Measurements from ENCODE around the gene NUS1.
"Not testable (repeated sequence)": the region's sequence is repeated elsewhere in the genome, so short reads cannot be mapped to it uniquely, and the experiment has no call there.

Gene NUS1

GRCh38 chr6:117718895-117719294 is 43.6 kb downstream of the NUS1 start:
- DNase-seq, result no peak

GRCh38 chr6:117721520-117721919 is 46.3 kb downstream of the NUS1 start:
- not testable (repeated sequence) for DNase-seq

- DNase-seq, result no peak
Measured at GRCh38 chr6:117728626-117729025, 53.4 kb downstream of the NUS1 start.

- no peak for DNase-seq
Measured at GRCh38 chr6:117729613-117730012, 54.3 kb downstream of the NUS1 start.

DNA sequence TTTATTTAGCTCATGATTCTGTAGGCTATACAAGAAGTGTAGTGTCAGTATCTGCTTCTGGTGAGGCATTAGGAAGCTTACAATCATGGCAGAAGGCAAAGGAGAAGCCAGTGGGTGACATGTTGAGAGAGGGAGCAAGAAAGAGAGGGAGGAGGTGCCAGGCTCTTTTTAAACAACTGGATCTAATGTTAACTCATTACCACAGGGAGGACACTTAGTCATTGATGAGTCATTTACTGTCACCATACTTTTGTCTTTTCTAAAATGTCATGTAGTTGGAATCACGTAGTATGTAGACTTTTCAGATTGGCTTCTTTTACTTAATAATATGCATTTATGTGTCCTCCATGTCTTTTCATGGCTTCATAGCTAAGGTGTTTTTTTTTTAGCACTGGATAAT is 58.1 kb downstream of the NUS1 start:
- no peak for DNase-seq

- no peak for DNase-seq
Measured at GRCh38 chr6:117739869-117740268, 64.6 kb downstream of the NUS1 start.

DNA sequence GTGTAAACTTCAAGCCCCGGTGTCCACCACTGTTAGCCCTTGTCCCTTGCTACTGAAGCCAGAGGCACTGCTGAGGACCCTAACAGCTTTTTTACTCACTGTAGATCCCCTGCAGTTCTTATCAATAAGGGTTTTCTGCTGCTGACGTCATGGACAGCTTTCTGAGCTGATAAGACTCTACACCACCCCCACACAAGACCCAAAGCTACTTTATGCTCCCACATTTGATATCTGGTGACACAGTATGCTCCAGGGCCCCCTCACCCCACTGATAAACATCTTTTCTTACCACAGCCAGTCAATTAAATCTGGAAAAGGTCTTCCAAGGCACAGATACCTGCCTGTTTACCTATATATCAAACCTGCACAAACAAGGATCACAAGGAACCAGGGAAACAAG is 65.3 kb downstream of the NUS1 start:
- no peak for DNase-seq

GRCh38 chr6:117750675-117751074 is 75.4 kb downstream of the NUS1 start:
- DNase-seq, result not testable (repeated sequence)

Data from stimulated activated naive CD4-positive, alpha-beta T cell (primary cell).